H1 (cell line): ENCODE results near the gene DCLK1. TPM values are rescaled to one million over a fixed set of nuclear protein-coding genes. Genes with fewer than 3 reads are reported as not detected.

Source experiments
- CBX5 ChIP-seq: fragments of 300-800, 300-1000 bp; sonication (generic); IDR thresholded peaks from 2 replicates; pipeline ENCODE4 v1.7.1; 2016; ENCODE audit warnings: antibody characterized with exemption, low read length, low read depth
- TEAD4 ChIP-seq: IDR thresholded peaks from 2 replicates; pipeline ENCODE4 v1.6.1; 2012; ENCODE audit warnings: low read depth, low read length, inconsistent platforms, mixed read lengths
- polyA plus RNA-seq, 7 experiments: library from polyadenylated mRNA; depleted of rRNA in 3 of 7; stranded (reverse) in 5 of 7; unstranded in 2 of 7; fragments of >200 nt in 5 of 7; fragments of 200-250 nt in 2 of 7; gene quantifications; 1 replicate in 5 of 7; 2 replicates in 1 of 7; 4 replicates in 1 of 7; pipeline versions ENCODE4 v1.2.1 to v1.2.3, GENCODE V29; 2011 to 2013; ENCODE audit warnings: missing spikeins in 2 of 7, mixed read lengths in 2 of 7
- total RNA-seq: library from RNA; stranded (reverse); fragmentation: NEBNext Ultra II Directional; extraction: Animal tissue kit (Norgen Biotek cat#: 25700); gene quantifications from 2 replicates; pipeline ENCODE4 v1.2.1, GENCODE V29; 2021

DCLK1 gene
- total and polyA plus RNA-seq, 2 of the 8 experiments (the other 6 are each of a cell fraction or from before 2014, with no cell fraction given): 22.8 to 41.0 TPM

DNA sequence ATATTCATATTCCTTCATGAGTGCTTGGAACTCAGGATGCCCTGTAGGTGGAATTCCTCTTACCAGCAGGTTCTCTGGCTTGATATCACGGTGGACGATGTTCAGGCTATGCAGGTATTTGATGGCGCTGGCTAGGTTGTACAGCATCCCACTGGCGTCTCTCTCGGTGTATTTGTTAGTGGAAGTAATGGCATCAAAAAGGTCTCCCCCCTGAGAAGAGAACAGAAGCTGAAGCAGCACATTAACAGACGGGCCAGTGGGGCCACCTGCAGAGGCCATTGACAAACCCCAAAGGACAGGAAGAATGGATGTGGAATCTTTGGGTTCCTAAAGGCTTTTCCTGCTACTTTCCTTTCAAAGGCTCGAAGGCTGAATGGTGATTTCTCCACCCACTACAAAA, 308.5 kb downstream of the DCLK1 start (continued):
- TF ChIP-seq CBX5: no peak
- no peak for TF ChIP-seq TEAD4
